MCF 10A (cell line): ENCODE results near the gene ST3GAL4. TPM values are rescaled to one million over a fixed set of nuclear protein-coding genes. Genes with fewer than 3 reads are reported as not detected.

ENCODE experiments used
- BruUV-seq: library from RNA; stranded (reverse); fragments of 400-500 nt; replicated peaks from 2 replicates; lab custom pipeline; 2021; lab: Mats Ljungman, UMichigan
- CTCF ChIA-PET: fragments of 300-600 bp; sonication (Branson Sonifier 250); formaldehyde crosslinking; extraction: SDS; loops from one replicate; lab custom pipeline; 2021; ENCODE audit warnings: antibody characterized with exemption, inconsistent platforms; lab: Yijun Ruan, JAX
- POLR2A ChIA-PET: fragments of 300-600, 350-650 bp; sonication (Branson Sonifier 250); formaldehyde crosslinking; extraction: SDS; loops from one replicate; lab custom pipeline; 2020; ENCODE audit warnings: antibody characterized with exemption, inconsistent platforms; lab: Yijun Ruan, JAX
- DNase-seq: peaks from one replicate; pipeline ENCODE4 v3.0.0-alpha.2; 2018; ENCODE audit not compliant: unreplicated experiment
- H3K27ac Mint-ChIP-seq: one replicate; pipeline ENCODE4 v1.8.0; 2022; ENCODE audit warnings: mild to moderate bottlenecking, low read depth, mixed read lengths; ENCODE audit not compliant: unreplicated experiment
- H3K27me3 Mint-ChIP-seq: one replicate; pipeline ENCODE4 v1.8.0; 2022; ENCODE audit warnings: mixed read lengths; ENCODE audit not compliant: insufficient read depth, unreplicated experiment
- H3K36me3 Mint-ChIP-seq: one replicate; pipeline ENCODE4 v1.8.0; 2022; ENCODE audit warnings: mild to moderate bottlenecking, moderate library complexity, mixed read lengths; ENCODE audit not compliant: insufficient read depth, unreplicated experiment
- H3K4me1 Mint-ChIP-seq: one replicate; pipeline ENCODE4 v1.8.0; 2022; ENCODE audit warnings: mixed read lengths; ENCODE audit not compliant: insufficient read depth, unreplicated experiment
- H3K4me3 Mint-ChIP-seq: one replicate; pipeline ENCODE4 v1.8.0; 2022; ENCODE audit warnings: mild to moderate bottlenecking, moderate library complexity, mixed read lengths; ENCODE audit not compliant: unreplicated experiment
- H3K9me3 Mint-ChIP-seq: one replicate; pipeline ENCODE4 v1.8.0; 2022; ENCODE audit warnings: mixed read lengths; ENCODE audit not compliant: unreplicated experiment
- intact Hi-C: fragments of 100-400 bp; cut with micrococcal nuclease; formaldehyde crosslinking; loops from 2 replicates; pipeline ENCODE4 v1.14.1; 2022
- total RNA-seq: library from RNA; stranded (reverse); gene quantifications from 2 replicates; pipeline ENCODE4 v1.2.3, GENCODE V29; 2022
- TF ChIP-seq, protein P1 (sequence below): fragments of 200-600 bp; IDR thresholded peaks from one replicate; pipeline ENCODE4 v1.8.0; 2022; ENCODE audit warnings: antibody characterized with exemption, mild to moderate bottlenecking; ENCODE audit not compliant: unreplicated experiment

ST3GAL4 gene
- total RNA-seq, 1 experiment from 2014 or later = 15.3 TPM

DNA sequence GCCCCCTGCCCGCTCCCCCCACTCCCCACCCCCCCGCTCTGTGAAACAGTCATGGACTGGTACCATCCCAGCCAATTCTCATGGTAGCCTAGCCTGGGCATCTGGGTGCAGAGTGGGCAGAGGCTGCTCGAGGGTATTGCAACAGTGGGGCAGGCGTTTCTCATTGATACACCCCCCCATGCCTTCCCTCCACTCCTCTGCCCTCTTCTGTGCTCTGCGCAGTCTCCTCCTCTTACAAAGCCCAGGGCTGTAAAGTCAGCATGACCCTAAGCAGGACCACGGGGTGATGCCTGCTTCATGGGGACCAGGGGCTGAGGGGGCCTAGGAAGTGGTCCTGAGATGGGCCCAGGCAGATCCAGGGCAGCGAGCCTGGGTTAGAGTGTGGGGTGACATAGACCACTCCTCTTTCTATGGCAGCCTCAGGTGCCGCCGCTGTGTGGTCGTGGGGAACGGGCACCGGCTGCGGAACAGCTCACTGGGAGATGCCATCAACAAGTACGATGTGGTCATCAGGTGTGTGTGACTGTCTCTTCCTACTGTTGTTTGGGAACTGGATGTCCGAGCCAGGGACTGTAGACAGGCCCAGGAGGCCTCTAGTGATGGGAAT lies 52.3 kb downstream of the ST3GAL4 start:
- no peak overlapping the region for H3K27ac Mint-ChIP-seq
- intact Hi-C loops = no loop called here
- H3K27me3 Mint-ChIP-seq = no peaks in the 10 kb centered on the region
- TF ChIP-seq, protein P1, sequence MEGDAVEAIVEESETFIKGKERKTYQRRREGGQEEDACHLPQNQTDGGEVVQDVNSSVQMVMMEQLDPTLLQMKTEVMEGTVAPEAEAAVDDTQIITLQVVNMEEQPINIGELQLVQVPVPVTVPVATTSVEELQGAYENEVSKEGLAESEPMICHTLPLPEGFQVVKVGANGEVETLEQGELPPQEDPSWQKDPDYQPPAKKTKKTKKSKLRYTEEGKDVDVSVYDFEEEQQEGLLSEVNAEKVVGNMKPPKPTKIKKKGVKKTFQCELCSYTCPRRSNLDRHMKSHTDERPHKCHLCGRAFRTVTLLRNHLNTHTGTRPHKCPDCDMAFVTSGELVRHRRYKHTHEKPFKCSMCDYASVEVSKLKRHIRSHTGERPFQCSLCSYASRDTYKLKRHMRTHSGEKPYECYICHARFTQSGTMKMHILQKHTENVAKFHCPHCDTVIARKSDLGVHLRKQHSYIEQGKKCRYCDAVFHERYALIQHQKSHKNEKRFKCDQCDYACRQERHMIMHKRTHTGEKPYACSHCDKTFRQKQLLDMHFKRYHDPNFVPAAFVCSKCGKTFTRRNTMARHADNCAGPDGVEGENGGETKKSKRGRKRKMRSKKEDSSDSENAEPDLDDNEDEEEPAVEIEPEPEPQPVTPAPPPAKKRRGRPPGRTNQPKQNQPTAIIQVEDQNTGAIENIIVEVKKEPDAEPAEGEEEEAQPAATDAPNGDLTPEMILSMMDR = no peak
- ChIA-PET CTCF (interaction anchor here (0.5 to 2.6 kb wide), 2 partner anchors 25 to 73 kb away, joined by 3 to 7 read pairs; no protein-coding TSS in a partner anchor), POLR2A (no interaction called here)
- no peak overlapping the region for H3K4me3 Mint-ChIP-seq
- no peaks in the 10 kb centered on the region for H3K9me3 Mint-ChIP-seq
- DNase-seq = no peak
- peaks cover 26% of the 10 kb centered on the region for H3K4me1 Mint-ChIP-seq
- peaks cover 15% of the 10 kb centered on the region for H3K36me3 Mint-ChIP-seq
- BruUV-seq = no TSS peak

DNA sequence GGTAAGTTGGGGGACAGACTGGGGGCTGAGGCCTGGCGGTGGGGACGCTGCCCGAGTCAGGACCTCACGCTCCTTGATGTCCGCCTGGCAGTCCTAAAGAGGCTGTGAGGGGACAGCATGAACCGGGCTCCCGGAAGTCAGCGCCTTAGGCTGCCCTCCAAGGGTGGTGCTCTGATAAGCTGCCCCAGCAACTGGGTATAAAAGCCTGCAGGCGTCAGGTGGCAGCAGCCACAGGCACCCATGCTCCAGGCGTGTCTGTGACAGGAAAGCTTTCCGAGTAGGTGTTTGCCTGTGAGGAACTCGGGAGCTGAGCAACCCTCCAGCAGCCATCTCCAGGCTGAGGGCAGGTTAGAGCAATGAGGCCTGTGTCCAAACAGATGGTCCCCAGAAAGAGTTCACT lies 53.0 kb downstream of the ST3GAL4 start:
- POLR2A ChIA-PET = interaction anchor here (0.5 kb wide), 1 partner anchor 35 kb away, joined by 3 read pairs; no protein-coding TSS in a partner anchor
- Mint-ChIP-seq H3K4me3 (no peak overlapping the region), H3K9me3 (no peaks in the 10 kb centered on the region), H3K36me3 (peaks cover 15% of the 10 kb centered on the region), H3K27ac (peak overlapping the region; percentile 76), H3K4me1 (peaks cover 19% of the 10 kb centered on the region), H3K27me3 (no peaks in the 10 kb centered on the region)
- DNase-seq = no peak
- BruUV-seq = no TSS peak
- intact Hi-C loops = no loop called here
- TF ChIP-seq, protein P1 = no peak
- CTCF ChIA-PET = no interaction called here

DNA sequence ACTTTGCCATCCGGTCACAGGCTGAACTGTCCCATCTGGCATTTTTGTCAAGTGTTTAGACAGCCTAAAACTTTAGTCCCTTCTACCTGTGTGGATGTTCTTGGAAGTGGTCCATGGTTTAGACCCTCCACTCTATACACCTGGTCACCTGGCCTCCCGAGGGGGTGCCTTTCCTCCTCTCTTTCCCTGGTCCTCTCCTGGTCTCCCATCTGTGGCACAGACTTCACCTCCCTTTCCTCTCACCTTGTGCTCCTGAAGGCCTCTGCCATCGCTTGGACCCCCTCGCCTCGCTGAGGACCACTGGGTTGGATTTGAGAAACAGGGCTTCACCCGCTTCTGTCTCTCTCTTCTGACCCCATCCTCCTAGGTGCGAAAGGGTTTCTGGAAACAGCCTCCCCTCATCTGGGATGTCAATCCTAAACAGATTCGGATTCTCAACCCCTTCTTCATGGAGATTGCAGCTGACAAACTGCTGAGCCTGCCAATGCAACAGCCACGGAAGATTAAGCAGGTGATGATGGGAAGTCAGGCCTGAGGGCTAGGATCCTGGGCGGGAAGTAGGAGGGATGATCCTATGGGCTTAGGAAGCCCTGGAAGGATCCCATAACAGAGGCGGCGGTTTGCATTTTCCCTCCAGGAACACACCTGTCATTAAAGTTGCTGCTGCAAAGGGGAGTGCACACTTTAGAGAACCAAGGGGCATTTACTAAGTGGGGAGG lies 53.6 kb downstream of the ST3GAL4 start:
- Mint-ChIP-seq H3K4me1 (peaks cover 14% of the 10 kb centered on the region), H3K36me3 (peaks cover 15% of the 10 kb centered on the region), H3K27me3 (no peaks in the 10 kb centered on the region), H3K9me3 (no peaks in the 10 kb centered on the region), H3K4me3 (no peak overlapping the region), H3K27ac (peak overlapping the region; percentile 76)
- DNase-seq = no peak
- intact Hi-C loops = no loop called here
- no TSS peak for BruUV-seq
- TF ChIP-seq, protein P1 = no peak
- ChIA-PET POLR2A (interaction anchor here (0.5 kb wide), 1 partner anchor 34 kb away, joined by 3 read pairs; no protein-coding TSS in a partner anchor), CTCF (interaction anchor here (1.6 kb wide), 1 partner anchor 31 kb away, joined by 3 read pairs; no protein-coding TSS in a partner anchor)

DNA sequence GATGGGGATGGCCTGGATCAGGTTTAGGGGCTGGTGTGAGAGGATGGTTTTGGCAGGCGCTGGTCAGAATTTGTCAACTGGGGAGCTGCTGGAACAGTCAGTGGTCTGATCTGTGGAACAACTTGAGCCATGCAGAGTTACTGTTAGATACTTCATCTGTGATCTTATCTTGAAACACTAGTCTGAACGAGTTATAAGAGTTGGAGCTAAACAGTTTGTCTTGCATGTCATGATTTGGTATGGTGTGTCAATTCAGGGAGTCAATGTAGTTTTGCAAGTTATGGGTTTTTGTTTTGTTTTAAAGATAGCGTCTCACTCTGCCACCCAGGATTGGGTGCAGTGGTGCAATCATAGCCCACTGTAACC lies 54.1 kb downstream of the ST3GAL4 start:
- TF ChIP-seq, protein P1 = no peak
- no peaks in the 10 kb centered on the region for H3K27me3 Mint-ChIP-seq
- peaks cover 8% of the 10 kb centered on the region for H3K4me1 Mint-ChIP-seq
- no peak overlapping the region for H3K27ac Mint-ChIP-seq
- no peak overlapping the region for H3K4me3 Mint-ChIP-seq
- BruUV-seq = no TSS peak
- intact Hi-C loops = no loop called here
- ChIA-PET CTCF (interaction anchor here (1.6 kb wide), 1 partner anchor 30 kb away, joined by 3 read pairs; no protein-coding TSS in a partner anchor), POLR2A (no interaction called here)
- no peaks in the 10 kb centered on the region for H3K9me3 Mint-ChIP-seq
- DNase-seq = no peak
- H3K36me3 Mint-ChIP-seq = peaks cover 15% of the 10 kb centered on the region
